Cardiac muscle cell (in vitro differentiated cells and primary cell): ENCODE results near the gene MGAT5. TPM values are rescaled to one million over a fixed set of nuclear protein-coding genes. Genes with fewer than 3 reads are reported as not detected.

Experiments
- DNase-seq, 2 donors: peaks; one replicate each; pipeline versions ENCODE4 v3.0.0 to v3.0.0-alpha.2; 2010 to 2017; ENCODE audit warnings: low read depth in 1 of 2, low spot score in 1 of 2
- H3K27ac ChIP-seq: fragments of 200-600 bp; sonication (generic); 2 replicates; pipeline ENCODE4 v1.5.1; 2016
- H3K27me3 ChIP-seq: fragments of 200-600 bp; sonication (generic); 2 replicates; pipeline ENCODE4 v1.6.0; 2016; ENCODE audit warnings: control low read depth
- H3K36me3 ChIP-seq: fragments of 200-600 bp; sonication (generic); 2 replicates; pipeline ENCODE4 v1.5.1; 2016; ENCODE audit warnings: control low read depth
- H3K4me1 ChIP-seq: fragments of 200-600 bp; sonication (generic); 2 replicates; pipeline ENCODE4 v1.8.1; 2017; ENCODE audit warnings: low read depth, mild to moderate bottlenecking, mixed run types
- H3K4me3 ChIP-seq: fragments of 200-600 bp; sonication (generic); 2 replicates; pipeline ENCODE4 v1.5.1; 2016; ENCODE audit warnings: mild to moderate bottlenecking
- H3K9me3 ChIP-seq: fragments of 200-600 bp; sonication (generic); 2 replicates; pipeline ENCODE4 v1.5.1; 2017; ENCODE audit warnings: low read depth, mild to moderate bottlenecking, control low read depth
- polyA plus RNA-seq: library from polyadenylated mRNA; unstranded; fragments of >200 nt; fragmentation: Nextera tagmentation; extraction: Ambion mirVana; gene quantifications from 2 replicates; pipeline ENCODE4 v1.2.1, GENCODE V29; 2016
- total RNA-seq: library from RNA; depleted of rRNA; stranded (reverse); fragments of >200 nt; gene quantifications from 2 replicates; pipeline ENCODE4 v1.2.3, GENCODE V29; 2016
- TF ChIP-seq, protein P1 (sequence below): IDR thresholded peaks from 2 replicates; pipeline ENCODE4 v1.5.1; 2012; ENCODE audit warnings: low read depth, mild to moderate bottlenecking, low read length

Gene MGAT5
- total and polyA plus RNA-seq, 2 experiments from 2014 or later: 12.5 to 66.8 TPM

DNA sequence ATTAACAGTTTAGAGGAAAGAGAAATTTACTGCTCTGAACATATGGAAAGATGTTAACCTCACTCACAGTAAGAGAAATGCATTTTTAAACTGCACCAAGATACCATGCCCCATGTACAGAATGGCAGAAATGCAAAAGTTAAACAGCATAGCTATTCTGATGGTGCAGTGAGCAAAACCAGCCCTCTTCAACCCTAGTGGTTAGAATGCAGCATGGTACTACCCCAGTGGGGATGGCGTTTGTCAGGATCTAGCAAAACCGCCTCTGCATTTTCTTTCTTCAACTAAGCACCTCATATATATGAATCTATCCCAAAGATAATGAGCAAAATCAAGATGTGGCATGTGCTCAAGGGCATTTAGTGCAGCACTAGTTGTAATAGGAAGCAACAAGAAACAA lies 98.0 kb downstream of the MGAT5 start:
- H3K27me3 ChIP-seq: no peaks in the 10 kb centered on the region
- TF ChIP-seq, protein P1, sequence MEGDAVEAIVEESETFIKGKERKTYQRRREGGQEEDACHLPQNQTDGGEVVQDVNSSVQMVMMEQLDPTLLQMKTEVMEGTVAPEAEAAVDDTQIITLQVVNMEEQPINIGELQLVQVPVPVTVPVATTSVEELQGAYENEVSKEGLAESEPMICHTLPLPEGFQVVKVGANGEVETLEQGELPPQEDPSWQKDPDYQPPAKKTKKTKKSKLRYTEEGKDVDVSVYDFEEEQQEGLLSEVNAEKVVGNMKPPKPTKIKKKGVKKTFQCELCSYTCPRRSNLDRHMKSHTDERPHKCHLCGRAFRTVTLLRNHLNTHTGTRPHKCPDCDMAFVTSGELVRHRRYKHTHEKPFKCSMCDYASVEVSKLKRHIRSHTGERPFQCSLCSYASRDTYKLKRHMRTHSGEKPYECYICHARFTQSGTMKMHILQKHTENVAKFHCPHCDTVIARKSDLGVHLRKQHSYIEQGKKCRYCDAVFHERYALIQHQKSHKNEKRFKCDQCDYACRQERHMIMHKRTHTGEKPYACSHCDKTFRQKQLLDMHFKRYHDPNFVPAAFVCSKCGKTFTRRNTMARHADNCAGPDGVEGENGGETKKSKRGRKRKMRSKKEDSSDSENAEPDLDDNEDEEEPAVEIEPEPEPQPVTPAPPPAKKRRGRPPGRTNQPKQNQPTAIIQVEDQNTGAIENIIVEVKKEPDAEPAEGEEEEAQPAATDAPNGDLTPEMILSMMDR: no peak
- no peak overlapping the region for H3K27ac ChIP-seq
- H3K4me3 ChIP-seq: no peak overlapping the region
- no peak for DNase-seq
- H3K9me3 ChIP-seq: no peaks in the 10 kb centered on the region
- H3K4me1 ChIP-seq: no peaks in the 10 kb centered on the region
- H3K36me3 ChIP-seq: peaks cover 5% of the 10 kb centered on the region

DNA sequence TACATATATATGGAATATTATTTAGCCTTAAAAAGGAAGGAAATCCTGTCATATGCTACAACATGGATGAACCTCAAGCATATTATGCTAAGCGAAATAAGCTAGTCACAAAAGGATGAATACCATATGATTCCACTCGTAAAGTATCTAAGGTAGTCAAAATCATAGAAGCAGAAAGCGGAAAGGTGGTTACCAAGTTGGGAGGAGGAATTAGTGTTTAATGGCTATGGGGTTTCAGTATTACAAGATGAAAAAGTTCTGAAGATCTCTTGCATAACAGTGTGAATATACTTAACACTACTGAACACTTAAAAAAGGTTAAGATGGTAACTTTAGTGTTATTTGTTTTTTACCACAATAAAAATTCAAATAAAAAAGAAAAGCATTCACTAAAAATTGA lies 99.0 kb downstream of the MGAT5 start:
- no peaks in the 10 kb centered on the region for H3K9me3 ChIP-seq
- H3K36me3 ChIP-seq: peaks cover 5% of the 10 kb centered on the region
- no peaks in the 10 kb centered on the region for H3K27me3 ChIP-seq
- H3K4me1 ChIP-seq: no peaks in the 10 kb centered on the region
- no peak overlapping the region for H3K27ac ChIP-seq
- DNase-seq: no peak
- H3K4me3 ChIP-seq: no peak overlapping the region
- TF ChIP-seq, protein P1: no peak

DNA sequence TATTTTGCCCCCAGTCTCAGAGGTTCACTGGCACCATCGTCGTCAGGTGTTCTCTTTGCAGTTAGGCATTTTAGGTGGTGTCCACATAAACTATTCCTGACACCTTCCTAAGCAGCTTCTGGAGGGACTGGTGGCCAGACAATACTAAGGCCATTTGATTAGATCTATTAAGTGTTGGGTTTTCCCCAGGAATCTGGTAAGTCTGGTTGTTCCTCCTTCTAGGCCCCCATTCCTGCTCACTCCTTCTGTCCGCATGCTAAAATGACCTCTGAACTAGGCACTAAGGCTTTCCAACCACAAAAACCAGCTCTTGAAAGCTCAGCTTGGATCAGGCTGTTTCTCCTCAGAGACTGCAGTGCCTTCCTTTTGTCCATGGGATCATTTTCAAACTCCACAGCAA lies 100.7 kb downstream of the MGAT5 start:
- no peak overlapping the region for H3K4me3 ChIP-seq
- H3K27ac ChIP-seq: no peak overlapping the region
- TF ChIP-seq, protein P1: no peak
- no peak for DNase-seq
- no peaks in the 10 kb centered on the region for H3K9me3 ChIP-seq
- no peaks in the 10 kb centered on the region for H3K27me3 ChIP-seq
- peaks cover 5% of the 10 kb centered on the region for H3K36me3 ChIP-seq
- no peaks in the 10 kb centered on the region for H3K4me1 ChIP-seq

DNA sequence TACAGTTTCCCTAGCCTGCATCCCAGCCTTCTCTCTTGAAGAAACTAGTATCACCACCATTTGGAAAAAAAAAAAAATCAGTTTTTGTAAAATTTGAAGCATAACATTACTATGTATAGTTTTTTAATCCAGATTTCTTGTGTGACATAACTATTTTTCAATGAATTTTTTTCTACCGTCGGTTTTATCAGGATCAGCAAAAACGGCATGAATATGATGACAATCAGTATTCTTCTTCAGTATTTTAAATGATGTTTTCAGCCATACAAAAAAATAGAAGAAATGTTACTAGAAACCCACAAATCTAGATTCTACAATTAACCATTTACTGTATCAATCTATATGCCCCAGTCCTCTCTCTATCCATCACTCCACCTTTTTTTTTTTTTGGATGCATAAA lies 103.9 kb downstream of the MGAT5 start:
- Histone ChIP-seq H3K4me3 (no peak overlapping the region), H3K4me1 (peaks cover 12% of the 10 kb centered on the region), H3K9me3 (no peaks in the 10 kb centered on the region), H3K27ac (no peak overlapping the region), H3K36me3 (peaks cover 5% of the 10 kb centered on the region), H3K27me3 (no peaks in the 10 kb centered on the region)
- TF ChIP-seq, protein P1: no peak
- no peak for DNase-seq

DNA sequence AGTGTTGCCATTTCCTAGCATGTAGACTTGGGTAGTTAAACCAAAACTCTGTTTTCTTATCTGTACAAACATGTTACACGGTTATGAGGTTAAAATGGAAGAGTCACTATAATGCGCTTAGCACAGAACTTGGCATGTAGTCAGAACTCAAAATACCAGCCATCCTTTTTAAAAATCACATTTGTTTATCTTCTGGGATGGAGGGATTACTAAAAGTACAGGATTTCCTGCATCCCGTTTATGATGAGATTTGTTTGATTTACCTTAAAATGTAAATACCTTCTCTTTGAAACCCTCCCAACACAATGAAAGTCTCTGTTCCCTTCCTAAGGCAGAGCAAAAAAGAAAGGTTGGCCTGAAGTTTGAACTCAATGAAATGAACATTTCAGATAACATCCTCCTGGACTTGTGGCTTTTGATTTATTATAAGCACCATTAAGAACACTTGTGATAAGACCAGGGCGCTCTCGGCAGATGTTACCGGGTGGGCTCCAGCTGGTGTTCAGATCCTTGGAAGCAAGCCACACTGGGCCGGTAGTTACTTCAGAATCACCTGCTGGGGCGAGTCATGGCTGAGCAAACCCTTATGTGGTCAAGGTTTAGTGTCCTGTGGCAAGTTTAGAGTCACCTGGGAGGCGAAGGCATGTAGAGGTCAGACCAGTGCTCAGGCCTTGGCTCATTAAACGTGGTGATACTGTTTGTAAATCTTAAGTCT lies 105.7 kb downstream of the MGAT5 start:
- Histone ChIP-seq H3K27ac (no peak overlapping the region), H3K36me3 (peaks cover 13% of the 10 kb centered on the region), H3K27me3 (no peaks in the 10 kb centered on the region), H3K9me3 (no peaks in the 10 kb centered on the region), H3K4me1 (peaks cover 12% of the 10 kb centered on the region), H3K4me3 (no peak overlapping the region)
- no peak for DNase-seq
- TF ChIP-seq, protein P1: no peak
